Activated CD4-positive, alpha-beta T cell treated with anti-CD3 and anti-CD28 coated beads for 36 hours (primary cell): Measurements from ENCODE around the gene HDAC11. TPM values are rescaled to one million over a fixed set of nuclear protein-coding genes. Genes with fewer than 3 reads are reported as not detected.

ENCODE experiments used
- ATAC-seq: fragments of 200-7000 bp; cut with Tn5 transposase; one replicate; pipeline ENCODE4 v1.10.0; 2021; ENCODE audit warnings: mild to moderate bottlenecking, moderate library complexity
- CTCF ChIA-PET: fragments of 350-600 bp; sonication (Branson Sonifier 250); formaldehyde crosslinking; loops from one replicate; lab custom pipeline; 2021; ENCODE audit warnings: antibody characterized with exemption; lab: Charles Lee
- POLR2A ChIA-PET: fragments of 350-600 bp; sonication (Branson Sonifier 250); formaldehyde crosslinking; loops from one replicate; lab custom pipeline; 2021; ENCODE audit warnings: antibody characterized with exemption, inconsistent platforms; lab: Charles Lee
- DNase-seq: peaks from one replicate; pipeline ENCODE4 v3.0.0-alpha.2; 2020
- H3K27ac Mint-ChIP-seq: one replicate; pipeline ENCODE4 v1.8.0; 2021; ENCODE audit warnings: mixed read lengths
- H3K27me3 Mint-ChIP-seq: one replicate; pipeline ENCODE4 v1.8.0; 2021; ENCODE audit warnings: mixed read lengths
- H3K36me3 Mint-ChIP-seq: one replicate; pipeline ENCODE4 v1.8.0; 2021; ENCODE audit warnings: low read depth, mixed read lengths
- H3K4me1 Mint-ChIP-seq: one replicate; pipeline ENCODE4 v1.8.0; 2021; ENCODE audit warnings: mixed read lengths
- H3K4me3 Mint-ChIP-seq: one replicate; pipeline ENCODE4 v1.8.0; 2021; ENCODE audit warnings: mild to moderate bottlenecking, moderate library complexity, mixed read lengths
- H3K9me3 Mint-ChIP-seq: one replicate; pipeline ENCODE4 v1.8.0; 2021; ENCODE audit warnings: low read depth, mixed read lengths
- intact Hi-C, 2 experiments: fragments of 100-400 bp; cut with DNase I in 1 of 2; cut with micrococcal nuclease in 1 of 2; formaldehyde crosslinking; loops; one replicate each; pipeline versions ENCODE4 v1.14.2 to v1.15.1; 2022 to 2024; cut with DNase I, micrococcal nuclease
- total RNA-seq, 2 experiments: library from RNA; stranded (reverse); gene quantifications; one replicate each; pipeline ENCODE4 v1.2.3, GENCODE V29; 2021

HDAC11 gene
- total RNA-seq, 2 experiments from 2014 or later = 3.4 to 4.1 TPM

DNA sequence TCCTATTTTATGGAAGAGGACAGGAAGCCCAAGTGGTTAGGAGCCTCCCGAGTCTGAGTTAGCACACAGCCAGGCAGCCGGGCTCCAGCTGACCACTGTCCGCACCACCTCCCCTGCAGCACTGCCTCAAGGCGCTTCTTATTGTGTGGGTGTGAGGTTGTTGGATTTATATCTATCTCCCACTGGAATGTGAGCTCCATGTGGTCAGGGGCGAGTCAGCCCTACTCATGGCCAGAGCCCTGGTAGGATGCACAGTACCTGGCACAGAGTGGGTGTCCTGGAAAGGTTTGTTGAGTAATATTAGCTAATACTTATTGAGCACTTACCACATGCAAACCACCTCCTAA lies 59.2 kb downstream of the HDAC11 start:
- intact Hi-C loops = no loop called here
- H3K36me3 Mint-ChIP-seq = no peaks in the 10 kb centered on the region
- H3K27me3 Mint-ChIP-seq = peaks cover 6% of the 10 kb centered on the region
- DNase-seq (no peak), ATAC-seq (no peak)
- H3K27ac Mint-ChIP-seq = no peak overlapping the region
- CTCF ChIA-PET = interaction anchor here (0.6 kb wide), 1 partner anchor 1134 kb away, joined by 3 read pairs; no protein-coding TSS in a partner anchor
- H3K9me3 Mint-ChIP-seq = no peaks in the 10 kb centered on the region
- H3K4me1 Mint-ChIP-seq = peaks cover 13% of the 10 kb centered on the region
- POLR2A ChIA-PET = no interaction called here
- no peak overlapping the region for H3K4me3 Mint-ChIP-seq

GRCh38 chr3:13539671-13540070 lies 59.6 kb downstream of the HDAC11 start:
- intact Hi-C loops = no loop called here
- ChIA-PET CTCF (interaction anchor here (1.3 kb wide), 1 partner anchor 118 kb away, joined by 4 read pairs; no protein-coding TSS in a partner anchor), POLR2A (no interaction called here)
- H3K9me3 Mint-ChIP-seq = no peaks in the 10 kb centered on the region
- H3K36me3 Mint-ChIP-seq = no peaks in the 10 kb centered on the region
- peaks cover 17% of the 10 kb centered on the region for H3K4me1 Mint-ChIP-seq
- ATAC-seq (no peak), DNase-seq (no peak)
- H3K27me3 Mint-ChIP-seq = peaks cover 6% of the 10 kb centered on the region
- no peak overlapping the region for H3K27ac Mint-ChIP-seq
- no peak overlapping the region for H3K4me3 Mint-ChIP-seq

DNA sequence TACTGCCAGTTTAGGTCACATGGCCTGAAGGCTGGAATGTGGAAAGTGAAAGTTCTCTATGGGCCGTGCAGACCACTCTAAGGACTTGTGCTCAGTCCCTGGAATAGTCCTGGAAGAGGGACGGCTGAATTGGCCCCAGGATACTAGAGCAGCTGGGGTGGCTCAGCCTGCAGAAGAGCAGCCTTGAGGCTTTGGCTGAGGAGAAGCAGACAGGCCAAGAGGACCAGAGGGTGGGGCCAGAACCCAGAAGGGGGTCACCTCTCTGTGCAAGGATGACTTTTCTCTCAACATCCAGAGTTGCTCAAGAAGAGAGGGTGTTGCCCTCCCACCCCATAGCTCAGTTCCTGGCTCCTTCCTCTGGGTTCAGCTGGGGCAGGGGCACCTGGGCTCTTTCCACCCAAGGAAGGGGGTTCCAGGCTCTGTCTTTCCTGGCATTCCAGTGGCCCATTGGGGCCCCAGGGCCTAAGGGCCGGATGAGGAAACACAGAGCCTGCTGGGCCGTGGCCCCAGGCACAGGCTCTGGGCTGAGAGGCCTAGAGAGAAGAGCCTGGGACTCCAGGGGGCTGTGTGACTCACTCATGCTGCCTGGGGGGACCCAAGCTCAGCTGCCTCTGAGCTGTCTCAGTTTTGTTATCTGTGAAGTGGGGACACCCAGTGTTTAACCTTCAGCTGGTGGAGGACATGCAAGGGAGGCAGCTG lies 60.3 kb downstream of the HDAC11 start:
- H3K4me3 Mint-ChIP-seq = no peak overlapping the region
- no peaks in the 10 kb centered on the region for H3K36me3 Mint-ChIP-seq
- POLR2A ChIA-PET = no interaction called here
- DNase-seq (no peak), ATAC-seq (no peak)
- H3K27ac Mint-ChIP-seq = no peak overlapping the region
- H3K9me3 Mint-ChIP-seq = no peaks in the 10 kb centered on the region
- CTCF ChIA-PET = interaction anchor here (0.7 to 1.3 kb wide), 3 partner anchors 11 to 117 kb away, joined by 3 to 4 read pairs (median 3); no protein-coding TSS in a partner anchor
- H3K27me3 Mint-ChIP-seq = peaks cover 11% of the 10 kb centered on the region
- intact Hi-C loops = no loop called here
- H3K4me1 Mint-ChIP-seq = peaks cover 25% of the 10 kb centered on the region

- ATAC-seq = no peak
- CTCF ChIA-PET = interaction anchor here (1.0 to 1.3 kb wide), 3 partner anchors 13 to 107 kb away, joined by 3 to 4 read pairs (median 3); no protein-coding TSS in a partner anchor
Observed at GRCh38 chr3:13541691-13542090, 61.6 kb downstream of the HDAC11 start.

GRCh38 chr3:13542142-13542541 lies 62.0 kb downstream of the HDAC11 start:
- ChIA-PET POLR2A (no interaction called here), CTCF (interaction anchor here (0.7 to 1.3 kb wide), 3 partner anchors 106 to 963 kb away, joined by 3 to 4 read pairs (median 4); no protein-coding TSS in a partner anchor)
- no peak for ATAC-seq
- no peak for DNase-seq
- Mint-ChIP-seq H3K4me3 (no peak overlapping the region), H3K27me3 (peaks cover 9% of the 10 kb centered on the region), H3K27ac (no peak overlapping the region), H3K9me3 (no peaks in the 10 kb centered on the region), H3K4me1 (peaks cover 17% of the 10 kb centered on the region), H3K36me3 (no peaks in the 10 kb centered on the region)
- intact Hi-C loops = no loop called here

More at GRCh38 chr3:13541691-13542090, 61.6 kb downstream of the HDAC11 start:
- Mint-ChIP-seq H3K27me3 (peaks cover 9% of the 10 kb centered on the region), H3K4me1 (peaks cover 21% of the 10 kb centered on the region), H3K27ac (no peak overlapping the region), H3K9me3 (no peaks in the 10 kb centered on the region), H3K4me3 (no peak overlapping the region), H3K36me3 (no peaks in the 10 kb centered on the region)
- intact Hi-C loops = no loop called here
- DNase-seq = no peak
- POLR2A ChIA-PET = no interaction called here

DNA sequence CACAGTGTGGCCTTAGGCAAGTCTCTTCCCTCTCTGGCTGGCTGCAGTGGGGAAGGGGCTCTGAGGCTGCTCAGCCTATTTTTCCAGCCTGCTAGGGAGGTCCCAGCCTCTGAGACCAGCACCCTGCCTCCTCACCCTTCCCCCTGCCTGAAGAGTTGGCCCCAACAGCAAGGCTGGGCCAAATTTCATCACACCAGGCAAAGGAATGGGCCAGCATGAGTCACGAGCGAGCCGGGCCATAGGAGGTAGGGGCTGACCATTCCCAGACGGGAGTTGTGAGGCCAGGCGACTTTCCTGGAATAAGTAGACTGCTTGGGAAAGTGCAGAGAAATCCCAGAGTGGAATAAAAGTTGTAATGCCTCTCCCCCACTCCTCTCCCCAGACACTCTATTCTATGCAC lies 63.1 kb downstream of the HDAC11 start:
- peaks cover 19% of the 10 kb centered on the region for H3K27me3 Mint-ChIP-seq
- ATAC-seq (no peak), DNase-seq (no peak)
- intact Hi-C loops = no loop called here
- H3K9me3 Mint-ChIP-seq = no peaks in the 10 kb centered on the region
- ChIA-PET CTCF (interaction anchor here (1.3 kb wide), 1 partner anchor 105 kb away, joined by 4 read pairs; no protein-coding TSS in a partner anchor), POLR2A (no interaction called here)
- H3K4me1 Mint-ChIP-seq = peaks cover 17% of the 10 kb centered on the region
- no peak overlapping the region for H3K27ac Mint-ChIP-seq
- H3K36me3 Mint-ChIP-seq = no peaks in the 10 kb centered on the region
- no peak overlapping the region for H3K4me3 Mint-ChIP-seq

DNA sequence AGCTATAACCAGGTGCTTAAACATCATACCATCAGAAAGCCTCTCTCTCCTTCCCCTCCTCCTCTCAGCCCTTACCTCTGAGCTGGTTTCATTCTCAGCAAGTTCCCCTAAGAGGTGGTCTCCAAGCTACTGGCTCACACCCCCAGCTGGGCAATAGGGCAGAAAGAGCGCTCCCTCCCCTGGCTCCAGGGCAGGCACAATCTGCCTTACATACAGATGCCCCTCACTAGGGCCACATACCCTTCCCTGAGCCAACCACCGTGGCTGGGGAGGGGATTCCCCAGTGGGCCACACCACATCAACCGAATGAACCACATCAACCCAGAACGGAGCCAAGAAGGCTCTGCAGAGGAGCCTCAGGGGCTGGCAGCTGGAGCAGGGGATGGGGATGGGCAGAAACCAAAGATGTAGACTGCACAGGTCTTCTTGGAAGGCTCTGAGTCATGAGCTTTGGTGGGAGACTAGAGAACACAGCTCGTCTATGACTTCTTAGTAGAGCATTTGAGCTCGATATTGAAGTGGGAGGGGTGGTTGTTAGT lies 64.3 kb downstream of the HDAC11 start:
- POLR2A ChIA-PET = interaction anchor here (0.6 kb wide), 1 partner anchor 973 kb away, joined by 4 read pairs; no protein-coding TSS in a partner anchor
- ATAC-seq = peak; percentile 96
- H3K4me1 Mint-ChIP-seq = peaks cover 17% of the 10 kb centered on the region

GRCh38 chr3:13544951-13545651 lies 65.0 kb downstream of the HDAC11 start:
- POLR2A ChIA-PET = interaction anchor here (0.6 kb wide), 1 partner anchor 972 kb away, joined by 4 read pairs; no protein-coding TSS in a partner anchor
- ATAC-seq = no peak
- Mint-ChIP-seq H3K9me3 (no peaks in the 10 kb centered on the region), H3K36me3 (peaks cover 3% of the 10 kb centered on the region), H3K4me1 (peaks cover 22% of the 10 kb centered on the region), H3K4me3 (no peak overlapping the region), H3K27ac (no peak overlapping the region), H3K27me3 (peaks cover 27% of the 10 kb centered on the region)
- intact Hi-C loops = loop anchor here in 1 of 2 experiments (2.0 kb wide), 1 partner anchor 64 kb away; the partner anchor contains the start of gene HDAC11
- DNase-seq = no peak
- CTCF ChIA-PET = interaction anchor here (0.9 to 1.1 kb wide), 3 partner anchors 15 to 106 kb away, joined by 3 read pairs; no protein-coding TSS in a partner anchor

More for the DNA sequence above, 64.3 kb downstream of the HDAC11 start:
- CTCF ChIA-PET = interaction anchor here (0.7 to 1.3 kb wide), 5 partner anchors 16 to 125 kb away, joined by 3 to 4 read pairs (median 3); no protein-coding TSS in a partner anchor
- DNase-seq = peak; percentile 80
- peaks cover 22% of the 10 kb centered on the region for H3K27me3 Mint-ChIP-seq
- intact Hi-C loops = loop anchor here in 1 of 2 experiments (2.0 kb wide), 1 partner anchor 64 kb away; the partner anchor contains the start of gene HDAC11
- no peaks in the 10 kb centered on the region for H3K36me3 Mint-ChIP-seq
- H3K9me3 Mint-ChIP-seq = no peaks in the 10 kb centered on the region
- no peak overlapping the region for H3K27ac Mint-ChIP-seq
- no peak overlapping the region for H3K4me3 Mint-ChIP-seq

GRCh38 chr3:13545952-13546454 lies 65.9 kb downstream of the HDAC11 start:
- ChIA-PET POLR2A (no interaction called here), CTCF (interaction anchor here (1.1 kb wide), 1 partner anchor 102 kb away, joined by 3 read pairs; no protein-coding TSS in a partner anchor)
- no peak for DNase-seq
- intact Hi-C loops = loop anchor here in 1 of 2 experiments (2.0 kb wide), 1 partner anchor 65 kb away; the partner anchor contains the start of gene HDAC11
- H3K36me3 Mint-ChIP-seq = peaks cover 3% of the 10 kb centered on the region
- no peak overlapping the region for H3K27ac Mint-ChIP-seq
- H3K27me3 Mint-ChIP-seq = peaks cover 31% of the 10 kb centered on the region
- ATAC-seq = no peak
- no peak overlapping the region for H3K4me3 Mint-ChIP-seq
- H3K4me1 Mint-ChIP-seq = peaks cover 22% of the 10 kb centered on the region
- no peaks in the 10 kb centered on the region for H3K9me3 Mint-ChIP-seq

DNA sequence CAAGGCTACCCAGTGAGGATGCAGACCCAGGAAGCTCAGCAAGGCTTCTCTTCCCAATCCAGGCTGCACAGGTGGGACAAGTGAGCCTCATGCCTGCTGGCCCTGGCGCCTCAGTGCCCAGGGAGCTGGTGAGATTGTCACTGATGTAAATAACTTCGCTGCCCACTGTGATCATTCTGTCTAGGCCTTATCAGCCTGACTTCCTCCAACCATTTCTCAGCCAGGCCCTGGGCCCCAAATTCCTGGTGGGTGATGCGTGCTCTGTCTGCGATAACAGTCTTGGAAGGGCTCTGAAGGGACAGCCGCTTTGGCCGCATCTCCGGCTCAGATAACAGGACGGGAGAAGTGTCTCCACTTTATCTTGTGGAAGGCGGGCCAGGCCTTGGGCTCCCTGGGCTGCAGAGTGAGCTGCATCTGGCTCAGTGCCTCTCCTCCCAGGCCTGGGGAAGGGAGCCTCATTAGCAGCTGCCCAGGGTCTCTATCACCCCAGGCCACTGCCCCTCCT lies 66.6 kb downstream of the HDAC11 start:
- DNase-seq = no peak
- peaks cover 22% of the 10 kb centered on the region for H3K4me1 Mint-ChIP-seq
- peaks cover 3% of the 10 kb centered on the region for H3K36me3 Mint-ChIP-seq
- intact Hi-C loops = no loop called here
- no peaks in the 10 kb centered on the region for H3K9me3 Mint-ChIP-seq
- H3K4me3 Mint-ChIP-seq = no peak overlapping the region
- POLR2A ChIA-PET = no interaction called here
- CTCF ChIA-PET = interaction anchor here (1.1 kb wide), 1 partner anchor 101 kb away, joined by 3 read pairs; no protein-coding TSS in a partner anchor
- peaks cover 31% of the 10 kb centered on the region for H3K27me3 Mint-ChIP-seq
- H3K27ac Mint-ChIP-seq = no peak overlapping the region
- no peak for ATAC-seq
